Right lobe of liver (tissue), 4 donors: Measurements from ENCODE around the gene RAP1B.

Source experiments
- CTCF ChIP-seq, 4 donors: fragments of 200-600 bp in 3 of 4; fragments of 450-650 bp in 1 of 4; IDR thresholded peaks; one replicate each; pipeline versions ENCODE4 v1.5.1 to v1.8.0; 2016 to 2022; ENCODE audit warnings: antibody characterized with exemption in 4 of 4, mild to moderate bottlenecking in 2 of 4
- POLR2A ChIP-seq: fragments of 450-650 bp; IDR thresholded peaks from one replicate; pipeline ENCODE4 v1.6.1; 2017; ENCODE audit warnings: antibody characterized with exemption, mild to moderate bottlenecking
- donor health status: DM: no; HTN: no; CAD: no.
- donor health status: DM: no; HTN: no; CAD: no.
- donor health status: DM: no; HTN: yes; CAD: no.

GRCh38 chr12:68667291-68667690 lies 56.6 kb downstream of the RAP1B start:
- TF ChIP-seq CTCF (IDR thresholded peaks at IDR 0.05) (no peak), POLR2A (no peak)
